A673 (cell line): ENCODE results near the gene FBXO34. TPM values are rescaled to one million over a fixed set of nuclear protein-coding genes. Genes with fewer than 3 reads are reported as not detected.

Experiments
- BruUV-seq: library from RNA; stranded (reverse); fragments of 400-500 nt; replicated peaks from 2 replicates; lab custom pipeline; 2021; lab: Mats Ljungman, UMichigan
- CTCF ChIA-PET: fragments of 300-600 bp; sonication (Branson Sonifier 250); formaldehyde crosslinking; loops from one replicate; lab custom pipeline; 2022; ENCODE audit warnings: antibody characterized with exemption; lab: Charles Lee
- POLR2A ChIA-PET: fragments of 300-600 bp; sonication (Branson Sonifier 250); formaldehyde crosslinking; loops from one replicate; lab custom pipeline; 2022; ENCODE audit warnings: antibody characterized with exemption; ENCODE audit not compliant: low non-redundant PET; lab: Charles Lee
- DNase-seq: peaks from one replicate; pipeline ENCODE4 v3.0.0-alpha.2; 2015; ENCODE audit warnings: low spot score
- H3K27ac ChIP-seq: fragments of 200-600 bp; sonication (generic); 2 replicates; pipeline ENCODE4 v1.5.1; 2016; ENCODE audit warnings: mixed run types, low read depth, mild to moderate bottlenecking, mixed read lengths, antibody characterized with exemption, low read length; ENCODE audit not compliant: poor library complexity, severe bottlenecking
- H3K27me3 ChIP-seq: fragments of 200-600 bp; sonication (generic); replicated peaks from 2 replicates; pipeline ENCODE4 v1.6.1; 2017; ENCODE audit warnings: mixed run types, low read depth, mild to moderate bottlenecking, mixed read lengths, antibody characterized with exemption, low read length; ENCODE audit not compliant: insufficient read depth, poor library complexity
- H3K36me3 ChIP-seq: fragments of 200-600 bp; sonication (generic); 2 replicates; pipeline ENCODE4 v1.6.1; 2016; ENCODE audit warnings: mixed run types, mild to moderate bottlenecking, mixed read lengths, antibody characterized with exemption, low read length; ENCODE audit not compliant: insufficient read depth, poor library complexity, severe bottlenecking
- H3K4me1 ChIP-seq: fragments of 200-600 bp; sonication (generic); 2 replicates; pipeline ENCODE4 v1.6.1; 2017; ENCODE audit warnings: mixed run types, mild to moderate bottlenecking, mixed read lengths, antibody characterized with exemption, low read length; ENCODE audit not compliant: insufficient read depth, poor library complexity, severe bottlenecking
- H3K4me3 ChIP-seq: fragments of 200-600 bp; sonication (generic); 2 replicates; pipeline ENCODE4 v1.5.1; 2016; ENCODE audit warnings: low read depth, mixed run types, mild to moderate bottlenecking, mixed read lengths, low read length; ENCODE audit not compliant: poor library complexity, severe bottlenecking
- H3K9me3 ChIP-seq: fragments of 200-600 bp; sonication (generic); 2 replicates; pipeline ENCODE4 v1.6.1; 2016; ENCODE audit warnings: mixed run types, low read depth, mild to moderate bottlenecking, mixed read lengths, antibody characterized with exemption, low read length; ENCODE audit not compliant: poor library complexity, severe bottlenecking
- EZH2 ChIP-seq: fragments of 200-600 bp; sonication (generic); IDR thresholded peaks from 2 replicates; pipeline ENCODE4 v1.6.1; 2017; ENCODE audit warnings: borderline replicate concordance, low read depth, mild to moderate bottlenecking, mixed read lengths, antibody characterized with exemption, low read length; ENCODE audit not compliant: poor library complexity, severe bottlenecking
- intact Hi-C: fragments of 100-400 bp; cut with micrococcal nuclease; formaldehyde crosslinking; loops from one replicate; pipeline ENCODE4 v1.10.0; 2022; ENCODE audit not compliant: unreplicated experiment
- total RNA-seq: library from RNA; stranded (reverse); gene quantifications from 2 replicates; pipeline ENCODE4 v1.2.3, GENCODE V29; 2021
- TF ChIP-seq, protein P1 (sequence below): fragments of 300-800, 200-600 bp; sonication (generic); conservative IDR thresholded peaks from 2 replicates; pipeline ENCODE4 v1.5.1; 2017; ENCODE audit warnings: low read depth, mild to moderate bottlenecking, antibody characterized with exemption, low read length, moderate library complexity, mixed read lengths

The FBXO34 gene
- total RNA-seq, 1 experiment from 2014 or later: 20.9 TPM

DNA sequence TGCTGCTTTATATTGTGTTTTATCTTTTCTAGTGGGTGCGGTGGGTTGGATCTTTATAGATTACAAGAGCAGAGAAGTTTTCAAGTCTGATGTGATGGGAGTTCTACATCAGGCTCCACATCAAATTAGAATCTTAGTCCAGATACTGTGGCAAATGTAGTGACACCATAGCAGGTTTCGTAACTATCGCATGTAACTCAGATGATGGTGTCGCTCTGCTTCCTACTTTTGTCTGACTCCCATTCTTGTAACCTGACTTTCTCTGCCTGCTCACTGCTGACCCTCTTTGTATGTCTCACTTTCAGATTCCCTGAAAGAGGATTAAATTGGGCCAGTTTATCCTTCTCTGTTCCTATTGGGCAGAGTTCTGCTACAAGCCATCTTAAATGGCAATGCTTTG lies 22.8 kb upstream of the FBXO34 start:
- no peak for TF ChIP-seq EZH2
- TF ChIP-seq, protein P1, sequence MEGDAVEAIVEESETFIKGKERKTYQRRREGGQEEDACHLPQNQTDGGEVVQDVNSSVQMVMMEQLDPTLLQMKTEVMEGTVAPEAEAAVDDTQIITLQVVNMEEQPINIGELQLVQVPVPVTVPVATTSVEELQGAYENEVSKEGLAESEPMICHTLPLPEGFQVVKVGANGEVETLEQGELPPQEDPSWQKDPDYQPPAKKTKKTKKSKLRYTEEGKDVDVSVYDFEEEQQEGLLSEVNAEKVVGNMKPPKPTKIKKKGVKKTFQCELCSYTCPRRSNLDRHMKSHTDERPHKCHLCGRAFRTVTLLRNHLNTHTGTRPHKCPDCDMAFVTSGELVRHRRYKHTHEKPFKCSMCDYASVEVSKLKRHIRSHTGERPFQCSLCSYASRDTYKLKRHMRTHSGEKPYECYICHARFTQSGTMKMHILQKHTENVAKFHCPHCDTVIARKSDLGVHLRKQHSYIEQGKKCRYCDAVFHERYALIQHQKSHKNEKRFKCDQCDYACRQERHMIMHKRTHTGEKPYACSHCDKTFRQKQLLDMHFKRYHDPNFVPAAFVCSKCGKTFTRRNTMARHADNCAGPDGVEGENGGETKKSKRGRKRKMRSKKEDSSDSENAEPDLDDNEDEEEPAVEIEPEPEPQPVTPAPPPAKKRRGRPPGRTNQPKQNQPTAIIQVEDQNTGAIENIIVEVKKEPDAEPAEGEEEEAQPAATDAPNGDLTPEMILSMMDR: no peak
- BruUV-seq: no TSS peak
- Histone ChIP-seq H3K27ac (no peak overlapping the region), H3K9me3 (no peaks in the 10 kb centered on the region), H3K4me1 (no peaks in the 10 kb centered on the region), H3K36me3 (no peaks in the 10 kb centered on the region), H3K4me3 (no peak overlapping the region), H3K27me3 (no peaks in the 10 kb centered on the region)
- DNase-seq: no peak
- ChIA-PET POLR2A (no interaction called here), CTCF (no interaction called here)
- intact Hi-C loops: no loop called here

DNA sequence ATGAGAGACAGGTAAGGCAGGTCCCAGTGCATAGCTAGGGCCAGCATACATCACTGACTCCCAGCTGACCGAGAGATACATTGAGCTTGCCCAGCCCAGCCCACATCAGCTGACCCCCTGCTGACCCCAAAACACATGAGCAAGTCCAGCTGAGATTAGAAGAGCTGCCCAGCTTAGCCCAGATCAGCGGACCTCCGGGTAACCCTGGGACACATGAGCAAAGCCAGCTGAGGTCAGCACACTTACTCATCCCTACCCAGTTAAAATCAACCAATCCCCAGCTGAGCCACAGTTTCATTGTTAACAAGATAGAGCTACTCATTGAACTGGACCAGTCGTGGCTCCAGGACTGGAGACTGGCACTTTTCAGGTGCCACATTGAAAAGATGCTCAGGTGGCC lies 21.8 kb upstream of the FBXO34 start:
- no peak overlapping the region for H3K4me3 ChIP-seq
- no peak for DNase-seq
- TF ChIP-seq, protein P1: no peak
- no peak for TF ChIP-seq EZH2
- CTCF ChIA-PET: no interaction called here
- no peaks in the 10 kb centered on the region for H3K9me3 ChIP-seq
- BruUV-seq: no TSS peak
- no peaks in the 10 kb centered on the region for H3K36me3 ChIP-seq
- no peak overlapping the region for H3K27ac ChIP-seq
- no peaks in the 10 kb centered on the region for H3K27me3 ChIP-seq
- intact Hi-C loops: no loop called here
- no peaks in the 10 kb centered on the region for H3K4me1 ChIP-seq
- POLR2A ChIA-PET: no interaction called here

DNA sequence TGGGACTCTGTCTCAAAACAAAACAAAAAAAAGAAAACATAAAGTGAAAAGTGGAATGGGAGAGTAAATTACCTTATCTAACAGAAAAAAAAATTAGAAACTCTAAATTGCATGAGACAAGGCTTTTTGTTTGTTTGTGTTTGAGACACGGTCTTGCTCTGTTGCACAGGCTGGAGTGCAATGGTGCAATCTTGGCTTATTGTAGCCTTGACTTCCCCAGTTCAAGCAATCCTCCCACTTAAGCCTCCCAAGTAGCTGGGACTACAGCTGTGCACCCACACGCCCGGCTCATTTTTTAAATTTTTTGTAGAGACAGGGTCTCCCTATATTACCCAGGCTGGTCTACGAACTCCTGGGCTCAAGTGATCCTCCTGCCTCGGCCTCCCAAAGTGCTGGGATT lies 17.9 kb upstream of the FBXO34 start:
- Histone ChIP-seq H3K4me3 (no peak overlapping the region), H3K27ac (no peak overlapping the region), H3K9me3 (no peaks in the 10 kb centered on the region), H3K4me1 (no peaks in the 10 kb centered on the region), H3K36me3 (no peaks in the 10 kb centered on the region), H3K27me3 (no peaks in the 10 kb centered on the region)
- ChIA-PET POLR2A (interaction anchor here (0.7 kb wide), 1 partner anchor 157 kb away, joined by 6 read pairs; no protein-coding TSS in a partner anchor), CTCF (no interaction called here)
- TF ChIP-seq, protein P1: no peak
- TF ChIP-seq EZH2: no peak
- no peak for DNase-seq
- no TSS peak for BruUV-seq
- intact Hi-C loops: no loop called here
